GM12878 (cell line): ENCODE data around the gene RECQL5. TPM values are rescaled to one million over a fixed set of nuclear protein-coding genes. Genes with fewer than 3 reads are reported as not detected.

ENCODE experiments used
- ATAC-seq: fragments of 200-7000 bp; cut with Tn5 transposase; 3 replicates; pipeline ENCODE4 v1.9.1; 2020; ENCODE audit warnings: mild to moderate bottlenecking, moderate library complexity
- BruUV-seq: library from RNA; stranded (reverse); fragments of 400-500 nt; replicated peaks from 2 replicates; lab custom pipeline; 2021; lab: Mats Ljungman, UMichigan
- CTCF ChIA-PET: fragments of 300-600 bp; sonication (Branson Sonifier 250); formaldehyde crosslinking; extraction: SDS; loops from one replicate; lab custom pipeline; 2021; ENCODE audit warnings: inconsistent platforms; lab: Yijun Ruan, JAX
- POLR2A ChIA-PET: fragments of 350-600 bp; formaldehyde crosslinking; extraction: SDS; loops from one replicate; lab custom pipeline; 2021; ENCODE audit warnings: inconsistent platforms; lab: Charles Lee
- RAD21 ChIA-PET: fragments of 300-600 bp; sonication (Branson Sonifier 250); formaldehyde crosslinking; loops from one replicate; lab custom pipeline; 2023; ENCODE audit warnings: antibody characterized with exemption; ENCODE audit not compliant: unreplicated experiment; lab: Charles Lee
- SMC1A ChIA-PET: fragments of 300-600 bp; sonication (Branson Sonifier 250); formaldehyde crosslinking; loops from one replicate; lab custom pipeline; 2023; ENCODE audit not compliant: unreplicated experiment, uncharacterized antibody; lab: Charles Lee
- DNase-seq: peaks from one replicate; pipeline ENCODE4 v3.0.0-alpha.2; 2011; ENCODE audit warnings: low read depth, low spot score
- FAIRE-seq: peaks from 3 replicates; lab custom pipeline; 2011; peaks lifted over from hg19 to GRCh38; lab: Jason Lieb, UNC
- H2AFZ ChIP-seq: 2 replicates; pipeline ENCODE4 v1.6.0; 2011; ENCODE audit warnings: low read depth, low read length, control low read depth; ENCODE audit not compliant: control insufficient read depth
- H3K27ac ChIP-seq: 2 replicates; pipeline ENCODE4 v1.5.1; 2011; ENCODE audit warnings: control low read depth; ENCODE audit not compliant: control insufficient read depth, insufficient read depth
- H3K27me3 ChIP-seq, 2 experiments: replicated peaks in 1 of 2; 2 replicates each; pipeline versions ENCODE4 v1.6.0 to v1.6.1; 2011; ENCODE audit warnings: low read length in 1 of 2; ENCODE audit not compliant: control insufficient read depth in 2 of 2, insufficient read depth in 2 of 2
- H3K36me3 ChIP-seq, 2 experiments: 2 replicates each; pipeline ENCODE4 v1.5.1; 2011; ENCODE audit warnings: low read length in 1 of 2; ENCODE audit not compliant: control insufficient read depth in 2 of 2, insufficient read depth in 2 of 2
- H3K4me1 ChIP-seq: 2 replicates; pipeline ENCODE4 v1.6.1; 2011; ENCODE audit warnings: mild to moderate bottlenecking, low read length, moderate library complexity, mixed read lengths; ENCODE audit not compliant: control insufficient read depth, insufficient read depth
- H3K4me2 ChIP-seq: 2 replicates; pipeline ENCODE4 v1.6.0; 2011; ENCODE audit warnings: control low read depth; ENCODE audit not compliant: control insufficient read depth, insufficient read depth
- H3K4me3 ChIP-seq: fragments of 200-600 bp; sonication (generic); 2 replicates; pipeline ENCODE4 v1.5.1; 2016
- H3K79me2 ChIP-seq: 2 replicates; pipeline ENCODE4 v1.6.0; 2011; ENCODE audit warnings: low read length; ENCODE audit not compliant: control insufficient read depth, insufficient read depth
- H3K9ac ChIP-seq: 2 replicates; pipeline ENCODE4 v1.8.0; 2011; ENCODE audit warnings: low read length, control low read depth, mixed read lengths; ENCODE audit not compliant: control insufficient read depth, insufficient read depth
- H3K9me3 ChIP-seq: replicated peaks from 3 replicates; pipeline ENCODE4 v1.5.1; 2011; ENCODE audit warnings: mild to moderate bottlenecking, low read length; ENCODE audit not compliant: control insufficient read depth, insufficient read depth
- H4K20me1 ChIP-seq: 2 replicates; pipeline ENCODE4 v1.6.0; 2011; ENCODE audit not compliant: control insufficient read depth, insufficient read depth
- BHLHE40 ChIP-seq, 2 experiments: fragments of 450-650 bp in 1 of 2; IDR thresholded peaks; 2 replicates each; pipeline ENCODE4 v1.6.1; 2011 to 2017; ENCODE audit warnings: low read depth in 2 of 2, borderline replicate concordance in 1 of 2, improper control_type of control experiment in 1 of 2, low read length in 1 of 2, mild to moderate bottlenecking in 1 of 2
- CBX3 ChIP-seq: fragments of 200-600 bp; sonication (generic); IDR thresholded peaks from 2 replicates; pipeline ENCODE4 v1.6.1; 2016; ENCODE audit warnings: low read depth, borderline replicate concordance
- CEBPB ChIP-seq, 2 experiments: fragments of 150-350 bp in 1 of 2; IDR thresholded peaks; 2 replicates each; pipeline ENCODE4 v1.6.1; 2012 to 2014; ENCODE audit warnings: low read depth in 2 of 2, low read length in 2 of 2, borderline replicate concordance in 1 of 2, inconsistent platforms in 1 of 2
- CHD2 ChIP-seq: IDR thresholded peaks from 2 replicates; pipeline ENCODE4 v1.6.1; 2011; ENCODE audit warnings: low read depth, low read length, improper control_type of control experiment, borderline replicate concordance
- ESRRA ChIP-seq: IDR thresholded peaks from 2 replicates; pipeline ENCODE4 v1.6.1; 2012; ENCODE audit warnings: mild to moderate bottlenecking, low read length, improper control_type of control experiment
- GATAD2B ChIP-seq: fragments of 450-650 bp; conservative IDR thresholded peaks from 2 replicates; pipeline ENCODE4 v1.6.1; 2017; ENCODE audit warnings: low read depth, mild to moderate bottlenecking, moderate library complexity
- NFYB ChIP-seq: IDR thresholded peaks from 2 replicates; pipeline ENCODE4 v1.6.1; 2011; ENCODE audit warnings: low read depth, mild to moderate bottlenecking, low read length, improper control_type of control experiment, moderate library complexity; ENCODE audit not compliant: insufficient read depth
- NR2F1 ChIP-seq: fragments of 450-650 bp; conservative IDR thresholded peaks from 2 replicates; pipeline ENCODE4 v1.6.1; 2017; ENCODE audit warnings: mild to moderate bottlenecking
- RB1 ChIP-seq: fragments of 450-650 bp; formaldehyde crosslinking; IDR thresholded peaks from 2 replicates; pipeline ENCODE4 v1.6.1; 2017; ENCODE audit warnings: mild to moderate bottlenecking, borderline replicate concordance
- RELA ChIP-seq: fragments of 450-650 bp; IDR thresholded peaks from 2 replicates; pipeline ENCODE4 v1.8.0; 2014; ENCODE audit warnings: borderline replicate concordance; ENCODE audit not compliant: partially characterized antibody
- SRF ChIP-seq, 2 experiments: IDR thresholded peaks; 2 replicates each; pipeline ENCODE4 v1.6.1; 2011; ENCODE audit warnings: low read depth in 2 of 2, low read length in 2 of 2, mild to moderate bottlenecking in 1 of 2, moderate library complexity in 1 of 2
- ZNF384 ChIP-seq: IDR thresholded peaks from 2 replicates; pipeline ENCODE4 v1.6.1; 2012; ENCODE audit warnings: low read depth, mild to moderate bottlenecking, low read length, improper control_type of control experiment, borderline replicate concordance
- WGBS: methylation state at CpG from one replicate; pipeline ENCODE4 v1.1.6; 2016; ENCODE audit warnings: low lambda C conversion rate; ENCODE audit not compliant: insufficient replicate concordance, insufficient coverage; ENCODE audit errors: missing lambda C conversion rate; 5-methylcytosine and 5-hydroxymethylcytosine counted together
- in situ Hi-C: fragments of 300-500 bp; cut with MboI; formaldehyde crosslinking; loops from 9 replicates; pipeline ENCODE4 v1.14.3; 2018; ENCODE audit warnings: mixed read lengths
- intact Hi-C: fragments of 100-400 bp; cut with micrococcal nuclease; formaldehyde crosslinking; loops from one replicate; pipeline ENCODE4 v1.14.2; 2022; ENCODE audit not compliant: unreplicated experiment
- polyA plus RNA-seq, 11 experiments: library from polyadenylated mRNA; depleted of rRNA in 4 of 11; unstranded in 6 of 11; stranded (reverse) in 5 of 11; fragments of >200 nt; fragmentation: Nextera tagmentation in 4 of 11; fragmentation: Illumina TruSeq in 1 of 11; extraction: Ambion mirVana in 4 of 11; extraction: Trizol in 1 of 11; gene quantifications; 1 replicate in 1 of 11; 2 replicates in 10 of 11; pipeline versions ENCODE4 v1.2.1 to v1.2.3, GENCODE V29; 2011 to 2016; ENCODE audit warnings: inconsistent platforms in 2 of 11, missing spikeins in 2 of 11, low read depth in 1 of 11
- total RNA-seq, 4 experiments: library from RNA; depleted of rRNA in 3 of 4; stranded (reverse); fragments of >200 nt in 3 of 4; fragmentation: Illumina TruSeq in 1 of 4; extraction: Trizol in 1 of 4; gene quantifications; 2 replicates each; pipeline versions ENCODE4 v1.2.1 to v1.2.3, GENCODE V29; 2013 to 2021

RECQL5 gene
- total and polyA plus RNA-seq, 10 of the 15 experiments (the other 5 are each of a cell fraction or from before 2014, with no cell fraction given), result 3.6 to 30.6 (median 20.1) TPM

DNA sequence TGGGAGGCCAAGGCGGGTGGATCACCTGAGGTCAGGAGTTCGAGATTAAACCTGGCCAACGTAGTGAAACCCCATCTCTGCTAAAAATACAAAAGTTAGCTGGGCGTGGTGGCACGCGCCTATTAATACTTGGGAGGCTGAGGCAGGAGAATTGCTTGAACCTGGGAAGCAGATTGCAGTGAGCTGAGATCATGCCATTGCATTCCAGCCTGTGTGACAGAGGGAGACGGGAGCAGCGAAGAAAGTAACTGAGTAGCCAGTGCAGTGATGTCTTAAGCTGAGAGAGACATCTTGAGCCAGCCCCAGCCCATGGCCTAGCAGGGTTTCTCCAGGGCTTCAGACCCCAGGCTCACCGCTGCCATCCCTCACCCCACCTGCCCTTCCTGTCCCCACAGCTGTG is 43.6 kb downstream of the RECQL5 start:
- no peak for DNase-seq
- TF ChIP-seq CBX3 (no peak), ZNF384 (no peak)
- Histone ChIP-seq H3K36me3 (no peaks in the 10 kb centered on the region), H4K20me1 (no peaks in the 10 kb centered on the region), H3K4me3 (no peak overlapping the region), H3K9ac (no peak overlapping the region), H3K79me2 (no peaks in the 10 kb centered on the region), H3K4me2 (no peak overlapping the region), H3K27me3 (no peaks in the 10 kb centered on the region), H3K4me1 (no peaks in the 10 kb centered on the region), H2AFZ (no peak overlapping the region), H3K27ac (no peak overlapping the region), H3K9me3 (no peaks in the 10 kb centered on the region)
- ChIA-PET SMC1A (no interaction called here), POLR2A (no interaction called here), CTCF (interaction anchor here (0.9 to 2.0 kb wide), 4 partner anchors 9 to 128 kb away, joined by 3 to 11 read pairs (median 4); partner anchors contain the start of gene SMIM5), RAD21 (no interaction called here)
- no peak for ATAC-seq
- in situ Hi-C loops (no loop called here), intact Hi-C loops (no loop called here)
- BruUV-seq, result no TSS peak
- FAIRE-seq, result no peak
- WGBS, result 68% methylated on average over 9 of the region's 9 CpGs

GRCh38 chr17:75622771-75623273 is 44.1 kb downstream of the RECQL5 start:
- SMC1A ChIA-PET, result interaction anchor here (1.4 kb wide), 1 partner anchor 10 kb away, joined by 3 read pairs; the partner anchor contains the start of gene SMIM5
- 80% methylated on average over 14 of the region's 15 CpGs for WGBS
- H3K27me3 ChIP-seq, result no peaks in the 10 kb centered on the region
- in situ Hi-C loops (no loop called here), intact Hi-C loops (no loop called here)
- POLR2A ChIA-PET, result no interaction called here
- RAD21 ChIA-PET, result no interaction called here
- no peak for DNase-seq
- H2AFZ ChIP-seq, result no peak overlapping the region
- no peak overlapping the region for H3K4me2 ChIP-seq
- ATAC-seq, result no peak
- H3K79me2 ChIP-seq, result no peaks in the 10 kb centered on the region
- TF ChIP-seq GATAD2B, result no peak
- no peak for TF ChIP-seq ESRRA
- TF ChIP-seq SRF (IDR thresholded peaks at IDR 0.05; ENCODE audit: low read depth in 2 of 2, low read length in 2 of 2), result no peak
- TF ChIP-seq BHLHE40 (IDR thresholded peaks at IDR 0.05; ENCODE audit: borderline replicate concordance in 1 of 2, low read depth in 2 of 2, low read length in 1 of 2), result no peak
- TF ChIP-seq NR2F1, result no peak
- no peak for TF ChIP-seq RELA
- TF ChIP-seq CHD2, result no peak
- TF ChIP-seq CEBPB (IDR thresholded peaks at IDR 0.05; ENCODE audit: borderline replicate concordance in 1 of 2, low read depth in 2 of 2, low read length in 2 of 2), result no peak
- TF ChIP-seq NFYB, result no peak
- TF ChIP-seq RB1, result no peak
- FAIRE-seq, result no peak
- no peaks in the 10 kb centered on the region for H4K20me1 ChIP-seq
- no TSS peak for BruUV-seq
- H3K4me1 ChIP-seq, result no peaks in the 10 kb centered on the region
- no peak overlapping the region for H3K4me3 ChIP-seq
- H3K36me3 ChIP-seq, result no peaks in the 10 kb centered on the region
- H3K9ac ChIP-seq, result no peak overlapping the region
- no peak overlapping the region for H3K27ac ChIP-seq
- CTCF ChIA-PET, result interaction anchor here (0.9 to 2.0 kb wide), 2 partner anchors 9 to 125 kb away, joined by 3 to 11 read pairs; no protein-coding TSS in a partner anchor
- no peaks in the 10 kb centered on the region for H3K9me3 ChIP-seq
